Adipose tissue (tissue), 3 donors: Measurements from ENCODE around the gene CSN1S1. TPM values are rescaled to one million over a fixed set of nuclear protein-coding genes. Genes with fewer than 3 reads are reported as not detected.
"Not testable (repeated sequence)": the region's sequence is repeated elsewhere in the genome, so short reads cannot be mapped to it uniquely, and the experiment has no call there.

Source experiments
- H3K27ac ChIP-seq: one replicate; pipeline ENCODE4 v1.5.1; 2013; ENCODE audit warnings: low read depth, low read length
- WGBS, 3 donors: extraction: QIAGEN DNeasy Blood & Tissue Kit; methylation state at CpG; one replicate each; pipeline ENCODE4 v1.1.7; 2013; 5-methylcytosine and 5-hydroxymethylcytosine counted together
- polyA plus RNA-seq, 3 donors: library from polyadenylated mRNA; stranded (reverse); fragments of 200-250 nt; gene quantifications; one replicate each; pipeline ENCODE4 v1.2.3, GENCODE V29; 2013
- donor health status: healthy with polysubstance abuse.
- donor health status: Bipolar disorder and iron deficiency.
- donor health status: healthy.

The CSN1S1 gene
- 10 to 100 TPM in 1 of 3 donors, 1 to 10 TPM in 1, under 1 TPM in 1; 0.35 to 12.7 (median 8.1) TPM for polyA plus RNA-seq

- 88 to 94% (median 93%) methylated on average over 3 of the region's 3 CpGs for WGBS, 3 donors
Measured at GRCh38 chr4:69930768-69931167, at the start of gene CSN1S1. Gene CSN1S1, plus strand, starts transcription at chr4:69931068. Its CDS starts 1,488 bp downstream, at chr4:69932556.

GRCh38 chr4:69881173-69881773 is 49.6 kb upstream of the CSN1S1 start:
- H3K27ac ChIP-seq, result no peak overlapping the region

More at GRCh38 chr4:69930768-69931167, at the start of gene CSN1S1:
- H3K27ac ChIP-seq, result no peak within 1 kb of the TSS

- H3K27ac ChIP-seq, result no peak overlapping the region
Measured at GRCh38 chr4:69882150-69882549, 48.7 kb upstream of the CSN1S1 start.

- no peak overlapping the region for H3K27ac ChIP-seq
Measured at GRCh38 chr4:69888336-69888735, 42.5 kb upstream of the CSN1S1 start.

- WGBS, 3 donors, result 50 to 79% (median 70%) methylated on average over 5 of the region's 5 CpGs
Measured at GRCh38 chr4:69894186-69894585, 36.7 kb upstream of the CSN1S1 start.

GRCh38 chr4:69894721-69895120 is 36.1 kb upstream of the CSN1S1 start:
- WGBS, 3 donors, result 86 to 93% (median 90%) methylated on average over 3 of the region's 3 CpGs
- H3K27ac ChIP-seq, result no peak overlapping the region

More at GRCh38 chr4:69894186-69894585, 36.7 kb upstream of the CSN1S1 start:
- no peak overlapping the region for H3K27ac ChIP-seq

- no peak overlapping the region for H3K27ac ChIP-seq
Measured at GRCh38 chr4:69896530-69897116, 34.2 kb upstream of the CSN1S1 start.

GRCh38 chr4:69907151-69907550 is 23.7 kb upstream of the CSN1S1 start:
- WGBS, 3 donors, result 45 to 64% (median 63%) methylated on average over 1 of the region's 1 CpG

GRCh38 chr4:69909195-69909594 is 21.7 kb upstream of the CSN1S1 start:
- H3K27ac ChIP-seq, result no peak overlapping the region
- 92 to 96% (median 95%) methylated on average over 4 of the region's 4 CpGs for WGBS, 3 donors

More at GRCh38 chr4:69907151-69907550, 23.7 kb upstream of the CSN1S1 start:
- no peak overlapping the region for H3K27ac ChIP-seq

- no peak overlapping the region for H3K27ac ChIP-seq
- 62 to 80% (median 70%) methylated on average over 2 of the region's 2 CpGs for WGBS, 3 donors
Measured at GRCh38 chr4:69910016-69910782, 20.7 kb upstream of the CSN1S1 start.

GRCh38 chr4:69920874-69921273 is 10.0 kb upstream of the CSN1S1 start:
- no peak overlapping the region for H3K27ac ChIP-seq
- 41 to 56% (median 52%) methylated on average over 4 of the region's 4 CpGs for WGBS, 3 donors

- H3K27ac ChIP-seq, result not testable (repeated sequence)
- 93 to 94% (median 93%) methylated on average over 31 to 33 of the region's 33 CpGs for WGBS, 3 donors
Measured at GRCh38 chr4:69923782-69924410, 7.0 kb upstream of the CSN1S1 start.

GRCh38 chr4:69934150-69934549 is 3.3 kb downstream of the CSN1S1 start:
- no peak overlapping the region for H3K27ac ChIP-seq
- 75 to 76% (median 76%) methylated on average over 4 of the region's 4 CpGs for WGBS, 3 donors

- H3K27ac ChIP-seq, result no peak overlapping the region
Measured at GRCh38 chr4:69936566-69936965, 5.7 kb downstream of the CSN1S1 start.

GRCh38 chr4:69951602-69952001 is 20.7 kb downstream of the CSN1S1 start:
- H3K27ac ChIP-seq, result no peak overlapping the region
- WGBS, 3 donors, result 53 to 62% (median 54%) methylated on average over 3 of the region's 3 CpGs

GRCh38 chr4:69957209-69957608 is 26.3 kb downstream of the CSN1S1 start:
- no peak overlapping the region for H3K27ac ChIP-seq
- 91 to 100% (median 96%) methylated on average over 1 of the region's 1 CpG for WGBS, 3 donors

- 82 to 87% (median 84%) methylated on average over 2 of the region's 2 CpGs for WGBS, 3 donors
- no peak within 1 kb of the TSS for H3K27ac ChIP-seq
Measured at GRCh38 chr4:69965628-69966027, 34.8 kb downstream of the CSN1S1 start, which contains the start of gene CSN2. Gene CSN2, minus strand, starts transcription at chr4:69965728. Its CDS starts 4,733 bp downstream, at chr4:69960995.

GRCh38 chr4:69970071-69970470 is 39.2 kb downstream of the CSN1S1 start:
- 41 to 65% (median 53%) methylated on average over 1 of the region's 1 CpG for WGBS, 3 donors

GRCh38 chr4:69974631-69975030 is 43.8 kb downstream of the CSN1S1 start:
- H3K27ac ChIP-seq, result no peak overlapping the region
- 56 to 86% (median 62%) methylated on average over 1 of the region's 1 CpG for WGBS, 3 donors

More at GRCh38 chr4:69970071-69970470, 39.2 kb downstream of the CSN1S1 start:
- H3K27ac ChIP-seq, result no peak overlapping the region
